HL-60 (cell line): Measurements from ENCODE around the gene RALGAPB.

ENCODE experiments used
- DNase-seq, 2 experiments: peaks; one replicate each; pipeline ENCODE4 v3.0.0-alpha.2; 2010 to 2020; ENCODE audit warnings: low read depth in 1 of 2, low spot score in 1 of 2
- H3K27ac ChIP-seq: fragments of 250-450 bp; sonication (Bioruptor Pico); replicated peaks from 2 replicates; pipeline ENCODE4 v1.5.1; 2020; ENCODE audit warnings: mild to moderate bottlenecking, moderate library complexity
- H3K27me3 ChIP-seq: fragments of 250-450 bp; sonication (Bioruptor Pico); 2 replicates; pipeline ENCODE4 v1.5.1; 2021; ENCODE audit warnings: mild to moderate bottlenecking, moderate library complexity; ENCODE audit not compliant: insufficient read depth, poor library complexity, severe bottlenecking
- H3K4me3 ChIP-seq: replicated peaks from 2 replicates; pipeline ENCODE4 v1.5.1; 2011; ENCODE audit warnings: mild to moderate bottlenecking, control low read depth, low read length; ENCODE audit not compliant: insufficient read depth
- GABPA ChIP-seq: IDR thresholded peaks from 2 replicates; pipeline ENCODE4 v1.6.1; 2012; ENCODE audit warnings: low read depth
- POLR2AphosphoS5 ChIP-seq: IDR thresholded peaks from 2 replicates; pipeline ENCODE4 v1.6.1; 2012; ENCODE audit warnings: low read depth
- SPI1 ChIP-seq: IDR thresholded peaks from 2 replicates; pipeline ENCODE4 v1.6.1; 2012; ENCODE audit warnings: low read depth, mild to moderate bottlenecking, borderline replicate concordance
- long read RNA-seq: library from polyadenylated mRNA; unstranded; transcript quantifications from one replicate; pipeline ENCODE4 v2.0.0, GENCODE V29; 2020
- TF ChIP-seq, protein P1 (sequence below): IDR thresholded peaks from one replicate; pipeline ENCODE4 v1.5.1; 2011; ENCODE audit warnings: low read length, control low read depth, inconsistent platforms; ENCODE audit not compliant: insufficient read depth
- TF ChIP-seq, protein P2 (sequence below): IDR thresholded peaks from 2 replicates; pipeline ENCODE4 v1.6.1; 2012; ENCODE audit warnings: low read depth; ENCODE audit not compliant: insufficient replicate concordance

Gene RALGAPB
- long read RNA-seq, full-length matches to known transcripts = 2 of 11 reads
- long read RNA-seq, partial matches to known transcripts = 6 of 11 reads
- long read RNA-seq, other reads (novel, unspliced or antisense) = 3 of 11 reads

DNA sequence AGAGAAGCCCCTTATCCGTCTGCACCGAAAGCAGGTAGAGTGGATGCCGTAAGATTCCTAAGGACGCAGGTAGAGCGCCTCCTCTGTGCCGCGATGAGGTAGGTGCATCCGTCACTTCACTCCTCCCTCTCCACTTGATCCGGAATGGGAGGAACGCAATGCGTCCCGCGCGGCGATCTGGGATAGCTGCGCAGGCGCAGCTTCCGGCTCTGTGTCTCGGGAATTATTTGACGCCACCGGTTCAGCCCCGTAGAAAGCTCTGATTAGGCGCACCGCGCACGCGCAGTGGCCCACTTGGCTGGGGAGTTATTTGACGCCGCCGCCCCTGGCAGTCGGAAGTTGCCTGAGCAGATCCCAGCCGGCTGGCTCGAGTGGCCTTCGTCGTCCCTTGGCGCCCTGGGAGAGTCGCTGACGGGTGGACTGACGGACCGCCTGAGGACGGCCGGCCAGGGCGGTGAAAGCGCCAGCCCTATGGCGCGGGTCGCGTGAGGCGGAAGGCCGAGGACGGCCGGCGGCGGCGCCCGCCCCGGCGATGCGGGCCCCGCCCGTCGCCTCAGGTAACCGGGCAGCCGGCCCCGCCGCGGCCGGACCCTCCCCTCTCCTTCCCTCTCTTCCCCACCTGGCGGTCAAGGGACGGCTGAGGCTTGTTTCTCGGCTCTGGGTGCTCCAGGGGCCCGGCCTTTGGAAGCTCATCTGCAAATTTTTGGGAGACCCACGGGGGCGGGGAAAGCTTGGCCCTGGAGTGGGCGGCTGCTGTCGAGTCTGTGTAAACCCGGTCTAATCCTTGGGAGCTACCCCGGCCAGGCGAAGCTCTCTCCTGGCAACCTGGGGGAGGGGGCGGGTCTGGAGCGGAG is at the start of gene RALGAPB:
TSS of gene RALGAPB (plus strand) at position 331 of the 854 bp plus-strand sequence. CDS start 15,590 bp downstream, outside the sequence.
- peak within 1 kb of the TSS; percentile 77 for H3K4me3 ChIP-seq
- H3K27me3 ChIP-seq = no peaks in the 10 kb centered on the region
- TF ChIP-seq, protein P1, sequence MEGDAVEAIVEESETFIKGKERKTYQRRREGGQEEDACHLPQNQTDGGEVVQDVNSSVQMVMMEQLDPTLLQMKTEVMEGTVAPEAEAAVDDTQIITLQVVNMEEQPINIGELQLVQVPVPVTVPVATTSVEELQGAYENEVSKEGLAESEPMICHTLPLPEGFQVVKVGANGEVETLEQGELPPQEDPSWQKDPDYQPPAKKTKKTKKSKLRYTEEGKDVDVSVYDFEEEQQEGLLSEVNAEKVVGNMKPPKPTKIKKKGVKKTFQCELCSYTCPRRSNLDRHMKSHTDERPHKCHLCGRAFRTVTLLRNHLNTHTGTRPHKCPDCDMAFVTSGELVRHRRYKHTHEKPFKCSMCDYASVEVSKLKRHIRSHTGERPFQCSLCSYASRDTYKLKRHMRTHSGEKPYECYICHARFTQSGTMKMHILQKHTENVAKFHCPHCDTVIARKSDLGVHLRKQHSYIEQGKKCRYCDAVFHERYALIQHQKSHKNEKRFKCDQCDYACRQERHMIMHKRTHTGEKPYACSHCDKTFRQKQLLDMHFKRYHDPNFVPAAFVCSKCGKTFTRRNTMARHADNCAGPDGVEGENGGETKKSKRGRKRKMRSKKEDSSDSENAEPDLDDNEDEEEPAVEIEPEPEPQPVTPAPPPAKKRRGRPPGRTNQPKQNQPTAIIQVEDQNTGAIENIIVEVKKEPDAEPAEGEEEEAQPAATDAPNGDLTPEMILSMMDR = no peak
- TF ChIP-seq SPI1 (peak; percentile 13; the same call in 1 of the 2 replicates), POLR2AphosphoS5 (peak; percentile 85; the same call in 1 of the 2 replicates), GABPA (peak; percentile 57)
- TF ChIP-seq, protein P2, sequence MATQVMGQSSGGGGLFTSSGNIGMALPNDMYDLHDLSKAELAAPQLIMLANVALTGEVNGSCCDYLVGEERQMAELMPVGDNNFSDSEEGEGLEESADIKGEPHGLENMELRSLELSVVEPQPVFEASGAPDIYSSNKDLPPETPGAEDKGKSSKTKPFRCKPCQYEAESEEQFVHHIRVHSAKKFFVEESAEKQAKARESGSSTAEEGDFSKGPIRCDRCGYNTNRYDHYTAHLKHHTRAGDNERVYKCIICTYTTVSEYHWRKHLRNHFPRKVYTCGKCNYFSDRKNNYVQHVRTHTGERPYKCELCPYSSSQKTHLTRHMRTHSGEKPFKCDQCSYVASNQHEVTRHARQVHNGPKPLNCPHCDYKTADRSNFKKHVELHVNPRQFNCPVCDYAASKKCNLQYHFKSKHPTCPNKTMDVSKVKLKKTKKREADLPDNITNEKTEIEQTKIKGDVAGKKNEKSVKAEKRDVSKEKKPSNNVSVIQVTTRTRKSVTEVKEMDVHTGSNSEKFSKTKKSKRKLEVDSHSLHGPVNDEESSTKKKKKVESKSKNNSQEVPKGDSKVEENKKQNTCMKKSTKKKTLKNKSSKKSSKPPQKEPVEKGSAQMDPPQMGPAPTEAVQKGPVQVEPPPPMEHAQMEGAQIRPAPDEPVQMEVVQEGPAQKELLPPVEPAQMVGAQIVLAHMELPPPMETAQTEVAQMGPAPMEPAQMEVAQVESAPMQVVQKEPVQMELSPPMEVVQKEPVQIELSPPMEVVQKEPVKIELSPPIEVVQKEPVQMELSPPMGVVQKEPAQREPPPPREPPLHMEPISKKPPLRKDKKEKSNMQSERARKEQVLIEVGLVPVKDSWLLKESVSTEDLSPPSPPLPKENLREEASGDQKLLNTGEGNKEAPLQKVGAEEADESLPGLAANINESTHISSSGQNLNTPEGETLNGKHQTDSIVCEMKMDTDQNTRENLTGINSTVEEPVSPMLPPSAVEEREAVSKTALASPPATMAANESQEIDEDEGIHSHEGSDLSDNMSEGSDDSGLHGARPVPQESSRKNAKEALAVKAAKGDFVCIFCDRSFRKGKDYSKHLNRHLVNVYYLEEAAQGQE = peak; percentile 25
- peak within 1 kb of the TSS; percentile 56 for H3K27ac ChIP-seq
- DNase-seq = peak; percentile 94 to 98

DNA sequence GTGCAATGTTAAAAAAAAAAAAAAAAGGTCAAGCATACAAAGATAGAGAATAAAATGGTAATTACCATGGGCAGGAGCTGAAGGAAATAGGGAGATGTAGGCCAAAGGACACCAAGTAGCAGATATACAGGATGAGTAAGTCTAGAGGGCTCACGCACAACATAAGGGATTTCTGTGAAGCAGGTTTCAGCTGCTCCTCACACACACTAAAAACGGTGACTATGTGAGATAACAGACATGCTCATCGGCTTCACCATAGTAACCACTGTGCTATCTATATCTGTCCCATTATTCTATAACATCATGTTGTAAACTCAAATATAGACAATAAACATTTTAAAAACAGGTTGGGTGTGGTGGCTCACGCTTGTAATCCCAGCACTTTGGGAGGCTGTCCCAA is 49.1 kb upstream of the RALGAPB start:
- H3K4me3 ChIP-seq = no peak overlapping the region
- H3K27ac ChIP-seq = no peak overlapping the region
- no peak for TF ChIP-seq GABPA
- TF ChIP-seq POLR2AphosphoS5 = peak; percentile 14; the same call in 1 of the 2 replicates
- no peaks in the 10 kb centered on the region for H3K27me3 ChIP-seq
- no peak for DNase-seq

DNA sequence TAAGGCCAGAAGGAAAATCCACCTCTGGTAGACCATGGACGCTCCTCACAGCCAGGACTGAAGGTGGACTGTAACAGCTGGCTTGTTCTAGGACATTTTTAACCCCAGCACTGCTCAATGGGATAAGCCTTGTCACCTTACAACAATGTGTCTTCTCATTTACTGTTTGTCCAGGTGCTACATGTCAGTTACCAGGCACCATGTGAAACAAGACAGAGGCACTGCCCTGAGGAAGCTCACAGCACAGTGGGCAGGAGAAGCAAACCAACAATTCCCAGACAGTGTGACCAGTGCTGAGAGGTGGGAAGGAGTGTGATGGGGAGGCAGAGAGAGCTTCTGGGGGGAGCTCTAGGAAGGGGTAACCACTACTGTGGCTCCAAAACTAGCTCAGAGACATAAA is 48.2 kb upstream of the RALGAPB start:
- DNase-seq = peak in 1 of 2 experiments; percentile 23
- Histone ChIP-seq H3K27me3 (no peaks in the 10 kb centered on the region), H3K27ac (no peak overlapping the region), H3K4me3 (no peak overlapping the region)
- TF ChIP-seq, protein P1 = no peak
- TF ChIP-seq POLR2AphosphoS5 (no peak; the same call in 1 of the 2 replicates), SPI1 (no peak), GABPA (no peak)
- TF ChIP-seq, protein P2 = no peak
